HFF-Myc (cell line): ENCODE results near the gene KLB.

Source experiments
- DNase-seq: peaks from one replicate; pipeline ENCODE4 v3.0.0-alpha.2; 2011; ENCODE audit warnings: low read depth; ENCODE audit errors: extremely low read depth
- H3K4me3 ChIP-seq: replicated peaks from 2 replicates; pipeline ENCODE4 v1.5.1; 2011; ENCODE audit warnings: low read depth, mild to moderate bottlenecking, control low read depth, low read length
- CTCF ChIP-seq: IDR thresholded peaks from 2 replicates; pipeline ENCODE4 v1.5.1; 2012; ENCODE audit warnings: mild to moderate bottlenecking, low read depth, low read length, control low read depth; ENCODE audit errors: missing control alignments

KLB gene

DNA sequence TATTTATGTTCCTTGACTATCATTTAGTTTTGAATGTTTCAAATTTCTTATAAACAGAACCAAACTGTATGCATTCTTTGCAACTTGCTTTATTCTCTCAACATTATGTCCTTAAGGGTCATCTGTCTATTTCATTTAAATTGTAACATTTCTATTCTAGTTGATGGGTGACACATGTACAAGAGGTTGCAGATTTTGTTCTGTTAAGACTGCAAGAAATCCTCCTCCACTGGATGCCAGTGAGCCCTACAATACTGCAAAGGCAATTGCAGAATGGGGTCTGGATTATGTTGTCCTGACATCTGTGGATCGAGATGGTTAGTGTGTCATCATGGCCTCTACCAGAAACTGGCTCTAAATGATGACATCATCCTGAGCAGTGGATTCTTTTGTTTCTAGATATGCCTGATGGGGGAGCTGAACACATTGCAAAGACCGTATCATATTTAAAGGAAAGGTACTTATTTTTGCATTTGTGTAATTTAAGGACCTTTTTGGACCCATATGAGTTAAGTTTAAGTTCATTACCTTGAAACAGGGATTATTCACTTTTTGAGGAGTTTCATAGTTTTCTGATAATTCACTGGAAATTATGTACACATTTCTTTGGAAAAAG lies 58.3 kb downstream of the KLB start:
- DNase-seq, result peak; percentile 63
- no peak for TF ChIP-seq CTCF
- H3K4me3 ChIP-seq, result no peak overlapping the region

DNA sequence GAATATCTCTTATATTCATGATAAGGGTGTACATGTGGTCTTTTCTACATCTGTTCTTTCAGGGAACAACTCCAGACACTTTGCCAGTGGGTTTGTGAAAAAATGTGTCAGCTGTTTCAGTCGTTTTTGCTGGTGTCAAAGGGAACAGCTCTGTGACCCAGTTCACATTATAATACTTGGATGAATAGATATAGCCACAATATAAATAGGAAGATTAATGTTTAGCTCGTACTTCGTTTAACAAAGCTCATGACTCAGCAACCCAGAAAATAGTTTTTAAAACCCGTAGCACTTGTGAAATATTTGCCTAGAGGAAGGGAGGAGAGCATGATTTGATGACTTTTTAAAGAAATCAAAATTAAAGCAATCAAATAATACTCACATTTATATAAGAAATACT lies 60.0 kb downstream of the KLB start:
- no peak for TF ChIP-seq CTCF
- no peak overlapping the region for H3K4me3 ChIP-seq
- no peak for DNase-seq

GRCh38 chr4:39467464-39467863 lies 60.7 kb downstream of the KLB start:
- no peak for DNase-seq
- H3K4me3 ChIP-seq, result no peak overlapping the region
- no peak for TF ChIP-seq CTCF

GRCh38 chr4:39469429-39470077 lies 62.8 kb downstream of the KLB start:
- TF ChIP-seq CTCF, result peak; percentile 81
- DNase-seq, result peak; percentile 74
- no peak overlapping the region for H3K4me3 ChIP-seq

- H3K4me3 ChIP-seq, result no peak overlapping the region
- no peak for TF ChIP-seq CTCF
- DNase-seq, result no peak
Measured at GRCh38 chr4:39470402-39470801, 63.7 kb downstream of the KLB start.

DNA sequence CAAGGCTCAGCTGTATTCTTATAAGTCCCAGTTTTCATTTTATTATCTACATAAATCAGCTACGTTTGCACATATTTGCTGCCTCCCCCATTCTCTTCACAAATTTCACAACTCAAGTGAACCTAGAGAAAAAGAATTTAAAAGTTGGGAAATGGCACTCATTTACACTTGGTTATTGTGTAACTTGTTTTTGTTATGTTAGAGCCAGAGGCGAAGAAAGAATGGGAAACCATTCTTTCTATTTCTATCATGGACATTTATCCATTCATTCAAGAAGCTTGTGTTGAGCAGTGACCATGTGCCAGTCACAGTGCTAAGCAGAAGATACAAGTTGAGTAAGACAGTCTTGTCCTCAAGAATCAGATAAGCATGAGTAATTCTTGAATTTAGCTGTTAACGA lies 65.7 kb downstream of the KLB start:
- DNase-seq, result no peak
- H3K4me3 ChIP-seq, result no peak overlapping the region
- no peak for TF ChIP-seq CTCF
